Measurements from ENCODE around the gene TBC1D9B. TPM values are rescaled to one million over a fixed set of nuclear protein-coding genes. Genes with fewer than 3 reads are reported as not detected.

The TBC1D9B gene
- total RNA-seq, 1 donor from 2014 or later, result 94.0 TPM

DNA sequence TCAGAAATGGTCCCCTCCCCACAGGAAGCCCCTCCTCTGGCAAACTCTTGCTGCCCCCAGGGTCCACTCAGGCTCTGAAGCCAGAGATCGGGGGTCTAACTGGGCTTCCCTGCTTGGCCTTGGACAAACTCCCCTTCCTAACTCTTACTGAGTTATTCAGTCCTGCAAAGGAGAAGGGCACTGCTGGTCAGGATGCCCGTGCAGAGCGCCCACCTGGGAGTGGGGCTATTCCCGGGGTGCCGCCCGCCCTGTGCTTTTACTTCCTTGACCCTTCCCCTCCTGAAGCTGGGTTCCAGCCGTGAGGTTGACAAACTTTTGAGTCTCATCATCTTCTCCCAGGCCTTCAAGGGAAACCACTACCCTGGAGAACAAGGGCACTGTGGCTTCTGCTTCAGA lies 4.9 kb downstream of the TBC1D9B start:
- DNase-seq (no peak), ATAC-seq (no peak)
- H3K27ac ChIP-seq, result no peak overlapping the region
- no peaks in the 10 kb centered on the region for H3K27me3 ChIP-seq (ENCODE audit: low read depth)
- no peaks in the 10 kb centered on the region for H3K9me3 ChIP-seq
- H3K4me3 ChIP-seq, result no peak overlapping the region
- intact Hi-C loops (cut with DNase I), result no loop called here
- peaks cover 20% of the 10 kb centered on the region for H3K4me1 ChIP-seq
- H3K36me3 ChIP-seq, result peaks cover 68% of the 10 kb centered on the region
- no peak for TF ChIP-seq CTCF (IDR thresholded peaks at IDR 0.05)

DNA sequence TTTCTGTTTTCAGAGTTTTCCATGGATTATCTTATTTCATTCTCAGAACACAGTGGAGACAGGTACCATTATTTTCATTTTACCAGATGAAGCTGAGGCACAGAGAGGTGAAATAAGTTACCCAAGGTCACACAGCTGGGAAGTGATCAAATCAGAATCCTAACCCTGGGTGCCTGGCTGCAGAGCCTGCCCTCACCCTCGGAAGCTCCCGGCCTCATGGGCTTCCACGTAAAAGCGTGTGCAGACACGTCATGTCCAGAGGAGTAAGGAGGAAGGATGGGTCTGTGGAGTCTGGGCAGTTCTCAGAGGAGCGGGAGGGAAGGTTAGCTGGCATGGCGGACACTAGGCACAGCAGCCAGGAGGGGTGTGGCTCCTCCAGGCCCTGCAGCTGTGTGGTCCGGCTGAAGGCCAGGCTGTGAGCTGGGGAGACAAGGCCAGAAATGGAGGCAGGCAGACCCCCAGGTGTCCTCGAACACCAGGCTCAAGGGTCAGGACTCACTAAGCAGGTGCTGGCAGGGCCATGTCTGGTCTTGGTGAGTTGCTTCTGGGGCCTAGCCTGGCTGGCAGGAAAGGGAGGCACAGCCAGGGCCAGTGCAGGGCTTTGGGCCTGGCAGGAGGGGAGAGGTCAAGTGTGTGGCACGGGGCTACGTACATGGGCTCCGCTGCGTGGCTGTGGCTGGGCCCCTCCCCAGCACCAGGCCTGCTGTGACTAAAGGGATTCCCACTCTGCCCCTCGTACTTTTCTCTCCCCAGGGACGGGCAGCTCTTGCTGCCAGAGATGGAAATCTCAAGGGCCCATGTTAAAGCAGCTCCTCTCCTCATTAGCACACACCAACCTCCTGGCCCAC lies 5.6 kb downstream of the TBC1D9B start:
- Histone ChIP-seq H3K27me3 (ENCODE audit: low read depth) (no peaks in the 10 kb centered on the region), H3K4me3 (no peak overlapping the region), H3K27ac (no peak overlapping the region), H3K36me3 (peaks cover 74% of the 10 kb centered on the region), H3K9me3 (no peaks in the 10 kb centered on the region), H3K4me1 (peaks cover 20% of the 10 kb centered on the region)
- intact Hi-C loops (cut with DNase I), result no loop called here
- no peak for TF ChIP-seq CTCF (IDR thresholded peaks at IDR 0.05)
- ATAC-seq (no peak), DNase-seq (no peak)

GRCh38 chr5:179901462-179901861 lies 6.2 kb downstream of the TBC1D9B start:
- no peak for TF ChIP-seq CTCF (IDR thresholded peaks at IDR 0.05)
- ATAC-seq (no peak), DNase-seq (no peak)
- Histone ChIP-seq H3K4me1 (peaks cover 13% of the 10 kb centered on the region), H3K27ac (no peak overlapping the region), H3K9me3 (no peaks in the 10 kb centered on the region), H3K27me3 (ENCODE audit: low read depth) (no peaks in the 10 kb centered on the region), H3K4me3 (no peak overlapping the region), H3K36me3 (peaks cover 81% of the 10 kb centered on the region)
- intact Hi-C loops (cut with DNase I), result no loop called here

DNA sequence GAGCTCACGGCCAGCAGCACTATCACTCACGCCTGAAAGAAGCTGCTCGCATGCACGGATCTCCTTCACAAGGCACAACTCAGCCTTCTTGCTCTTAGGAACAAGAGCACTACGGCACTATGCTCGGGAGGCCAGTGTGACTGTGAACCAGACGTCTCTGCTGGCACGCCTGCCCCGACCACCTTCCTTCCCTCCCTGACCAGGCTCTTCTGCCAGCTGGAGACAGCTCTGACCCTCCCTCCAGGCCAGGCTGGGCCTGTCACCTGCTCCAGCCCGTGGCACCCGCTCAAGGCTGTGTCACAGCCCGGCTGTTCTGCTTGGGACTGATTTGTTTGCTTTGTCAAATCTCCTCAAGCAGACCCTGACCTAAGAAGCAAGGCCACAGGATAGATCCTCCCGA lies 7.0 kb downstream of the TBC1D9B start:
- no peak for DNase-seq
- Histone ChIP-seq H3K27me3 (ENCODE audit: low read depth) (no peaks in the 10 kb centered on the region), H3K4me1 (peaks cover 9% of the 10 kb centered on the region), H3K4me3 (no peak overlapping the region), H3K36me3 (peaks cover 89% of the 10 kb centered on the region), H3K9me3 (no peaks in the 10 kb centered on the region), H3K27ac (no peak overlapping the region)
- intact Hi-C loops (cut with DNase I), result no loop called here
- no peak for ATAC-seq
- TF ChIP-seq CTCF (IDR thresholded peaks at IDR 0.05), result no peak

- no peak for ATAC-seq
- intact Hi-C loops (cut with DNase I), result no loop called here
- H3K4me3 ChIP-seq, result no peak overlapping the region
- H3K36me3 ChIP-seq, result peaks cover 94% of the 10 kb centered on the region
- no peaks in the 10 kb centered on the region for H3K27me3 ChIP-seq (ENCODE audit: low read depth)
- no peak for DNase-seq
- peaks cover 4% of the 10 kb centered on the region for H3K4me1 ChIP-seq
- no peak for TF ChIP-seq CTCF (IDR thresholded peaks at IDR 0.05)
- no peaks in the 10 kb centered on the region for H3K9me3 ChIP-seq
- H3K27ac ChIP-seq, result no peak overlapping the region
Measured at GRCh38 chr5:179900206-179900605, 7.5 kb downstream of the TBC1D9B start.

Data from lower lobe of right lung (tissue), 2 donors.